Natural killer cell (primary cell): ENCODE results near the gene FOXP1. TPM values are rescaled to one million over a fixed set of nuclear protein-coding genes. Genes with fewer than 3 reads are reported as not detected.

Experiments
- ATAC-seq, 3 donors: fragments of 150-1000 bp in 2 of 3; fragments of 200-7000 bp in 1 of 3; cut with Tn5 transposase; 1 replicate in 1 of 3; 2 replicates in 2 of 3; pipeline ENCODE4 v1.10.0; 2021; ENCODE audit warnings: mild to moderate bottlenecking in 2 of 3, moderate library complexity in 2 of 3
- DNase-seq, 2 donors: peaks; one replicate each; pipeline versions ENCODE4 v3.0.0 to v3.0.0-alpha.2; 2013 to 2021; ENCODE audit warnings: mixed read lengths in 1 of 2
- H3K27ac ChIP-seq: one replicate; pipeline ENCODE4 v1.5.1; 2013; ENCODE audit warnings: mild to moderate bottlenecking, low read length
- H3K27me3 ChIP-seq: one replicate; pipeline ENCODE4 v1.6.1; 2013; ENCODE audit warnings: low read length; ENCODE audit not compliant: control insufficient read depth, insufficient read depth
- H3K36me3 ChIP-seq: one replicate; pipeline ENCODE4 v1.6.1; 2013; ENCODE audit warnings: low read length; ENCODE audit not compliant: control insufficient read depth, insufficient read depth
- H3K4me1 ChIP-seq: one replicate; pipeline ENCODE4 v1.6.1; 2013; ENCODE audit warnings: low read length; ENCODE audit not compliant: control insufficient read depth, insufficient read depth
- H3K4me3 ChIP-seq: one replicate; pipeline ENCODE4 v1.5.1; 2013; ENCODE audit warnings: low read length
- H3K9me3 ChIP-seq: one replicate; pipeline ENCODE4 v1.6.1; 2013; ENCODE audit warnings: low read length; ENCODE audit not compliant: control insufficient read depth, insufficient read depth
- H3K27ac Mint-ChIP-seq, 2 donors: one replicate each; pipeline ENCODE4 v1.8.0; 2022; ENCODE audit warnings: mild to moderate bottlenecking in 2 of 2, mixed read lengths in 2 of 2, moderate library complexity in 1 of 2
- H3K27me3 Mint-ChIP-seq, 2 donors: one replicate each; pipeline ENCODE4 v1.8.0; 2022; ENCODE audit warnings: low read depth in 2 of 2, mixed read lengths in 2 of 2
- H3K36me3 Mint-ChIP-seq: one replicate; pipeline ENCODE4 v1.8.0; 2022; ENCODE audit warnings: mixed read lengths
- H3K4me1 Mint-ChIP-seq, 2 donors: one replicate each; pipeline ENCODE4 v1.8.0; 2022; ENCODE audit warnings: mixed read lengths in 2 of 2
- H3K4me3 Mint-ChIP-seq: one replicate; pipeline ENCODE4 v1.8.0; 2022; ENCODE audit warnings: mild to moderate bottlenecking, moderate library complexity, mixed read lengths
- H3K9me3 Mint-ChIP-seq, 2 donors: one replicate each; pipeline ENCODE4 v1.8.0; 2022; ENCODE audit warnings: mixed read lengths in 2 of 2
- WGBS: methylation state at CpG from one replicate; pipeline ENCODE4 v1.1.7; 2013; ENCODE audit warnings: missing lambda C conversion rate; ENCODE audit not compliant: insufficient coverage; 5-methylcytosine and 5-hydroxymethylcytosine counted together
- intact Hi-C: fragments of 100-400 bp; cut with micrococcal nuclease; formaldehyde crosslinking; loops from one replicate; pipeline ENCODE4 v1.14.2; 2022
- total RNA-seq, 4 donors: library from RNA; stranded (reverse); fragments of 120-200 nt in 1 of 4; gene quantifications; one replicate each; pipeline versions ENCODE4 v1.2.3 to v1.2.4, GENCODE V29; 2013 to 2022
- TF ChIP-seq, protein P1 (sequence below): fragments of 200-600 bp; IDR thresholded peaks from one replicate; pipeline ENCODE4 v1.8.0; 2022; ENCODE audit warnings: antibody characterized with exemption

The FOXP1 gene
- total RNA-seq, 3 donors from 2014 or later (not counting 1 experiment from before 2014, with no cell fraction given), result 166 to 185 (median 166) TPM

- Histone ChIP-seq H3K27me3 (no peaks in the 10 kb centered on the region), H3K9me3 (no peaks in the 10 kb centered on the region), H3K4me3 (no peak overlapping the region), H3K36me3 (peaks cover 55% of the 10 kb centered on the region), H3K4me1 (peaks cover 2% of the 10 kb centered on the region), H3K27ac (no peak overlapping the region)
- TF ChIP-seq, protein P1, sequence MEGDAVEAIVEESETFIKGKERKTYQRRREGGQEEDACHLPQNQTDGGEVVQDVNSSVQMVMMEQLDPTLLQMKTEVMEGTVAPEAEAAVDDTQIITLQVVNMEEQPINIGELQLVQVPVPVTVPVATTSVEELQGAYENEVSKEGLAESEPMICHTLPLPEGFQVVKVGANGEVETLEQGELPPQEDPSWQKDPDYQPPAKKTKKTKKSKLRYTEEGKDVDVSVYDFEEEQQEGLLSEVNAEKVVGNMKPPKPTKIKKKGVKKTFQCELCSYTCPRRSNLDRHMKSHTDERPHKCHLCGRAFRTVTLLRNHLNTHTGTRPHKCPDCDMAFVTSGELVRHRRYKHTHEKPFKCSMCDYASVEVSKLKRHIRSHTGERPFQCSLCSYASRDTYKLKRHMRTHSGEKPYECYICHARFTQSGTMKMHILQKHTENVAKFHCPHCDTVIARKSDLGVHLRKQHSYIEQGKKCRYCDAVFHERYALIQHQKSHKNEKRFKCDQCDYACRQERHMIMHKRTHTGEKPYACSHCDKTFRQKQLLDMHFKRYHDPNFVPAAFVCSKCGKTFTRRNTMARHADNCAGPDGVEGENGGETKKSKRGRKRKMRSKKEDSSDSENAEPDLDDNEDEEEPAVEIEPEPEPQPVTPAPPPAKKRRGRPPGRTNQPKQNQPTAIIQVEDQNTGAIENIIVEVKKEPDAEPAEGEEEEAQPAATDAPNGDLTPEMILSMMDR, result no peak
- DNase-seq, result no peak
- H3K4me3 Mint-ChIP-seq, result no peak overlapping the region
- no peaks in the 10 kb centered on the region for H3K9me3 Mint-ChIP-seq
- 89% methylated on average over 4 of the region's 7 CpGs for WGBS
- intact Hi-C loops, result no loop called here
- peak overlapping the region; percentile 4 to 16 for H3K27ac Mint-ChIP-seq
- no peak for ATAC-seq
- H3K4me1 Mint-ChIP-seq, result peaks cover 47 to 52% of the 10 kb centered on the region in 2 donors
- peaks cover 8% of the 10 kb centered on the region for H3K36me3 Mint-ChIP-seq
- H3K27me3 Mint-ChIP-seq, result no peaks in the 10 kb centered on the region
Observed at GRCh38 chr3:71041371-71041770, 542.2 kb downstream of the FOXP1 start.

DNA sequence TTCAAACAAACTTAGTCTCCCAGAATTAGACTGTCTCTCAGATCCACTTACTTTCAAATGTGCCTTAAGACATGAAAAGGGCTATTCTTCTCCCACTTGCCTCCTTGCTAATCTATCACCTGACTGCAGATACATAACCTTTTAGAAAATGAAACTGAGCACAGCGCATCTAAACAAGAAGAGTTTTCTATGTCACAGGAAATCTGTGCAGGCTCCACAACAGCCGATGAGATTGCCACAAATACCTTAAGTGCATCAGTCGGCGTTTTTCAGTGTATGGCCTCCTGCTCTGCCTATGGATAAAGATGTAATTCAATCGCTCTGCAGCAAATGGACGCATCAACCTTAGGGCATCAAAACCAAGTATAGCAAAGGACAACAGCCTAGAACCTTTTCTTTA lies 544.2 kb downstream of the FOXP1 start:
- ATAC-seq (peak; percentile 54 to 74 (median 58)), DNase-seq (peak in 1 of 2 donors; percentile 62)
- TF ChIP-seq, protein P1, result no peak
- H3K36me3 ChIP-seq, result peaks cover 52% of the 10 kb centered on the region
- H3K9me3 ChIP-seq, result no peaks in the 10 kb centered on the region
- intact Hi-C loops, result no loop called here
- Mint-ChIP-seq H3K27ac (peak overlapping the region; percentile 81 to 82), H3K36me3 (peaks cover 8% of the 10 kb centered on the region), H3K4me1 (peaks cover 46 to 58% of the 10 kb centered on the region in 2 donors), H3K9me3 (no peaks in the 10 kb centered on the region), H3K4me3 (peak overlapping the region; percentile 13), H3K27me3 (no peaks in the 10 kb centered on the region)
- H3K4me3 ChIP-seq, result no peak overlapping the region
- WGBS, result 29% methylated on average over 4 of the region's 6 CpGs
- H3K4me1 ChIP-seq, result peaks cover 7% of the 10 kb centered on the region
- H3K27ac ChIP-seq, result peak overlapping the region; percentile 8
- no peaks in the 10 kb centered on the region for H3K27me3 ChIP-seq

DNA sequence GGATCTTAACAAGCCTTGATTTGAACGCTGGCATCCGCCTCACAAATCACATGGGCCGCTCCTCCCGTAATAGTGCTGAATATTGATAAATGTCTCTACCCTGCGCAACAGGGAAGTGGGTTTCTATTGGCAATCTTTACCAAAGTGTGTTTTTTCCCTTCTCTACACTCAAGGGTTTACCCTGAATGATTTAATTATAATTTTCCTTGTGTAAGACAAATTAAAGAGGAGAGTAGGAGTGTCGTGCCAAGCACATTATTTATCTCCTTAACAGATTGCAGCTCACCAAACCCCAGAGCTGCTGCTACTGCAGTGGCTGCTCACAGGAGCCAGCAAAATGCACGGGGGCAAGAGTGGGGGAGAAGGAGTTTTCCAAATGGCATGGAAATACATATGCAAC lies 545.8 kb downstream of the FOXP1 start:
- Mint-ChIP-seq H3K27ac (peak overlapping the region; percentile 81 to 84), H3K4me1 (peaks cover 51 to 60% of the 10 kb centered on the region in 2 donors), H3K27me3 (no peaks in the 10 kb centered on the region), H3K4me3 (no peak overlapping the region), H3K36me3 (peaks cover 8% of the 10 kb centered on the region), H3K9me3 (no peaks in the 10 kb centered on the region)
- DNase-seq (no peak), ATAC-seq (no peak)
- Histone ChIP-seq H3K9me3 (no peaks in the 10 kb centered on the region), H3K36me3 (peaks cover 52% of the 10 kb centered on the region), H3K27ac (no peak overlapping the region), H3K4me1 (peaks cover 7% of the 10 kb centered on the region), H3K4me3 (no peak overlapping the region), H3K27me3 (no peaks in the 10 kb centered on the region)
- 100% methylated on average over 6 of the region's 7 CpGs for WGBS
- intact Hi-C loops, result no loop called here
- TF ChIP-seq, protein P1, result no peak

DNA sequence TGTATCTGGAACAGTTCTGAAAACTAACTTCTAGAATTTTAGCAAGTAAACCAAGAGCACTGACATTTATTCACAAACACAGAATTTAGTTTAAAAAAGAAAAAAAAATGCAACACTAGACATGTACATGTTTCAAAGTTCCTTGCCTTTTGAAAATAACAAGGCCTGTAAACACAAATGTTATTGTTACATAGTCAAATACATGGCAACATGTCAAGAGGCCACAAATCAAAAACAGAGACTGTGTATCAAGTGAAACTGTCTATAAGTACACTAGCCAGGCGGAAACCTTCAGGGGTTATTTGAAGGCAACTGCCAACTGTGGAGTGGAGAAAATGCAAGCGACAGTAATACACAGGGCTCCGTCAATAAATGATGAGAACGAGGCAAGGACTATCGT lies 547.6 kb downstream of the FOXP1 start:
- ATAC-seq (no peak), DNase-seq (no peak)
- Histone ChIP-seq H3K36me3 (peaks cover 47% of the 10 kb centered on the region), H3K4me3 (no peak overlapping the region), H3K27ac (no peak overlapping the region), H3K27me3 (no peaks in the 10 kb centered on the region), H3K9me3 (no peaks in the 10 kb centered on the region), H3K4me1 (peaks cover 11% of the 10 kb centered on the region)
- Mint-ChIP-seq H3K9me3 (no peaks in the 10 kb centered on the region), H3K36me3 (peaks cover 6% of the 10 kb centered on the region), H3K27ac (peak overlapping the region; percentile 81 to 84), H3K4me3 (no peak overlapping the region), H3K4me1 (peaks cover 63 to 64% of the 10 kb centered on the region in 2 donors), H3K27me3 (no peaks in the 10 kb centered on the region)
- WGBS, result 97% methylated on average over 5 of the region's 5 CpGs
- intact Hi-C loops, result no loop called here
- TF ChIP-seq, protein P1, result no peak
